Activated T-helper 1 cell treated with anti-CD3 and anti-CD28 coated beads, Interleukin-2, amount 50 U/mL, for 16 hours (primary cell): ENCODE data around the gene FBXL13.
"Not testable (repeated sequence)": the region's sequence is repeated elsewhere in the genome, so short reads cannot be mapped to it uniquely, and the experiment has no call there.

Experiments used
- DNase-seq, 2 donors: peaks; one replicate each; pipeline ENCODE4 v3.0.0-alpha.2; 2020; ENCODE audit warnings: low read depth in 1 of 2, low spot score in 1 of 2

The FBXL13 gene

DNA sequence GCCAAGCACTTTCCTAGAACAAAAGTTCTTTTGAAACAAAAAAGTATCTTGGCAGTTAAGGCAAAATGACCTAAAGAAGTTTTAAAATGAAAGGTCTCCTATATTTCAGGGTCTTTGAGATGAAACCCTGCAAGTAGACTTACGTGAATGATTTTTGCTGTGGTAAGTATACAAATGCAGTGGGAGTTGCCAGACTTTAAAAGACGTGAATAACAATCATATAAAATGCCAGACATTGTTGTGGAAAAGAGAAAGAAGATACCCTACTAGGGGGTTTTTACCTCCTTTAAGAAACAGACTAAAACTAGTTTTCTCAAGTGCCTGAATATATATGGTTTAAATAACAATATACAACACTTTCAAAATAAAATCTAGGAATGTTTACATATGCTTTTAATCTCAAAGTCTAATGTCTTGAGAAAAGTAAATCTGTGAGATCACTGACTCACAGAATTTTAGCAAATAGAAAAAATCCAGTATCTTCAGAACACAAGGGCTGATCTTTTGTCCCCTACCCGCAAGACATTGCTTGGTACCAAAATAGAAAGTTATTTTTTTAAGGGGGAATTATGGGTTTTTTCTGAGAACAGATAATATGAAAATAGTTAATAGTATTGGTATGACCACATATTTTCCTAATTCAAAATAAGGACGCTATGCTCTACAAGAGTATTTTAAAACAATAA lies 132.3 kb downstream of the FBXL13 start:
- no peak for DNase-seq

DNA sequence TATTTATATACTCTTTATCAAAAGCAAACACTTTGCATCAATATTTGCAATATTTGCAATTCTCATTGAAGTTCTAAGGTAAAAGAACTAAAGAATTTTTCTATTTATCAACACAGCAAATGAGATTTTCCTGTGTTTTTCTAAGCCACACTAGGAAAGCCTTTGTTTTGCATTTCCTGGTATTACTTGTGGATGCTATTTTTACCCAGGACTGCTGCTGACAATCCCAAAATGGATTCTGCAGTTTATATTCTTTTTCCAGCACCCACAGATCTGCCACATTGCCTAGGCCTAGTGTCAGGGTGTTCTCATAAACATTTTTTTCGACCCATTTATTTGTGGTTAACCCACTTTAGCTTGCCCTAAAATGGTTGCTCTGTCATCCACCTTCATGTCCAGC lies 135.9 kb downstream of the FBXL13 start:
- no peak for DNase-seq

DNA sequence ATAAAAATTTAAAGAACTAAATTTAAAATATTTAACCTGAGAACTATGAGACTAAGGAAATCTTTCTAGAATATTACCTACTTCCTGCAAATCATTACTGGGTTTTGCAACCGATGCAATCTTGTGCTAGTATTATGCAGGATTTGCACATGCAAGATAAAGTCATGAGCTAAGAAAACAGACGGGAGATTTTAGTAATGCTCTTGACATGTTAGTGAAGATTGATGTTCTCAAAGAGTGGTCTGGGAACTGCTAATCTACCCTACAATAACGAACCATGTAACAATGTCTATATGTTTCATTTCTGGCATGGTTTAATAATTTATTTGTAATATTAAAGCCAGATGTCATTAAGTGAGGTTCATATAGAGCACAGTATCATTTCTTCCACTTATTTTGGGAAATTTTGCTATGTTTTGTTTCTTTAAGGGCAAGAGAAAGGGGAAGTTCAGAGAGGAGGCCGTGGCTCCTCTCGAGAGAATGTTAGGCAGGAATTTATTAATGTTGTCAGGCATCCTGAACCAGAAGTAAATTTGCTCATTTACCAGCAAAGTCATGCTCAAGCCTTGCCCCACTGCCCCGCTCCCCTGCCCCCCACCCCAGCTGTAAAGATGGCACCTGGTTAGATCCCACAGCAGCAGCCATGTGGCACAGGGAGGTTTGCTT lies 139.0 kb downstream of the FBXL13 start:
- DNase-seq = no peak

DNA sequence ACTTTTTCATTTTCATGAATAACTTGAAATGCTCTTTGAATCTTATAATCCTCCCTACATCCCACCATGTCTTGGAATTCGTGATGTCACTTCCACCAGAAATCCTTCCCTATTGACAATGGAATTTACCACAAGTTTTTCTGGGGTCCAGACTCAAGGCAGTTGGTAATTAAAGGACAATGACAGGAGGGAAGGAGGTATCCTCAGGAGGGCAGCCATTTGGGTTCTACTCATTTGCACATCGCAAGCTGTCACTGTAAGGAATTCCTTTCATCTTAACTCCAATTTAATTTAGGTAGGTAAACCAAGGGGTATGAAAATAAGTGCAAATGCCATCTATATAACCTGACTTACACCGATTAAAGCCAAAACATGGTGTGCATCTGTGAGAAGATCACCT lies 139.9 kb downstream of the FBXL13 start:
- DNase-seq = no peak

DNA sequence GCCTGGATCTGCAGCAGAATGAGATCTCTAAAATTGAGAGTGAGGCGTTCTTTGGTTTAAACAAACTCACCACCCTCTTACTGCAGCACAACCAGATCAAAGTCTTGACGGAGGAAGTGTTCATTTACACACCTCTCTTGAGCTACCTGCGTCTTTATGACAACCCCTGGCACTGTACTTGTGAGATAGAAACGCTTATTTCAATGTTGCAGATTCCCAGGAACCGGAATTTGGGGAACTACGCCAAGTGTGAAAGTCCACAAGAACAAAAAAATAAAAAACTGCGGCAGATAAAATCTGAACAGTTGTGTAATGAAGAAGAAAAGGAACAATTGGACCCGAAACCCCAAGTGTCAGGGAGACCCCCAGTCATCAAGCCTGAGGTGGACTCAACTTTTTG lies 140.4 kb downstream of the FBXL13 start:
- DNase-seq = no peak

DNA sequence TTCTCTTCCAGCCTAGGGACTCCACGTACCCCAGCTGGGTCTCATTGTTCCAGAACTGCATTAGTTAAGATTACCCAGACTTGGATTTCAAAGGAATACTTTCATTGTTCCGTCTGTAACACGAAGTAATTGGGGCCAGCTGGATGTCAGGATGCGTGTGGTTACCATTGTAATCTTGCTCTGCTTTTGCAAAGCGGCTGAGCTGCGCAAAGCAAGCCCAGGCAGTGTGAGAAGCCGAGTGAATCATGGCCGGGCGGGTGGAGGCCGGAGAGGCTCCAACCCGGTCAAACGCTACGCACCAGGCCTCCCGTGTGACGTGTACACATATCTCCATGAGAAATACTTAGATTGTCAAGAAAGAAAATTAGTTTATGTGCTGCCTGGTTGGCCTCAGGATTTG lies 140.8 kb downstream of the FBXL13 start:
- no peak for DNase-seq

DNA sequence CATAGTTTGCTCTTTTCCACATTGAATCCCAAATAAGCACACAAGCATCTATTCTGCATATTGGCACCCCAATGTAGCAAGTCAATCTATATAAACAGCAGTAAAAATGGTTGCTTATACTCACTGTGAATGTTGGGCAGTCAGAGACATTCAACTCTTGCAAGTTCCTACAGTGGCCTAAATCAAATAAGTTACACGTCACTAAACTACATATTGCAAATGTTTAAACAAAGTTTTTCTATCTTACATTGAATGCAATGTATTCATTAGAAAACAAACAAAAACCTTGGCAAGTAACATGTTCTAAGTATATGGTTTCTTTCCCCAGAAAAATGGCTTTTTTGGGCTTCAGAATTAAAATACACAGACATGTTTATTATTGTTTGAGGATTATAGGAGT lies 142.8 kb downstream of the FBXL13 start:
- DNase-seq = no peak

DNA sequence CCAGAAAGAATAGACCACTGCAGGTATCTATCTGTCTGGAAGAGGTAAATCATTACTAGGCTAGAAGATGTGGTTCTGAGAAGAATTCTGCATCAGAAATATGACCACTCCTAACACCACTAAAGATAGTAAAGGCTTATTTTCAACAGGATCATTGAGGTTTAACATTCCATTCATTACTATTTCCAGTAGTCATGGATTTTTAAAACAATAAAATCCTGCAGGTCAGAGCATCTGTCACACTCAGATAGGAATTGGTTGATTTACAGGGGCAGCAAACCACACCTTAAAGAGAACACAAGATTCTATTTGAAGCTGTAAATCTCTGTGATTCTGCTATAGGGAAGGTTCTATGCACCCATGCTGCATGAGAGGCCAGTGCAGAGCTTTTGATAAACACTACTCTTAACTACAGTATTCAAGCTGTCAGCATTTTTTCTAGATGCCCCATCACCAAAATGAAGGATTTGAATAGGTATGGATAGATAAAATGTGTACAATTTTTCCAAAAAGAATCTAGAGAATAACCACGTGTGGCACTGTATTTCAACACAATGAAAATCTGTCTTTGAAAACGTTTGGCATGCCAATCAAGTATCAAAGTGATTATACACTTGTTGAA lies 147.2 kb downstream of the FBXL13 start:
- no peak for DNase-seq

DNA sequence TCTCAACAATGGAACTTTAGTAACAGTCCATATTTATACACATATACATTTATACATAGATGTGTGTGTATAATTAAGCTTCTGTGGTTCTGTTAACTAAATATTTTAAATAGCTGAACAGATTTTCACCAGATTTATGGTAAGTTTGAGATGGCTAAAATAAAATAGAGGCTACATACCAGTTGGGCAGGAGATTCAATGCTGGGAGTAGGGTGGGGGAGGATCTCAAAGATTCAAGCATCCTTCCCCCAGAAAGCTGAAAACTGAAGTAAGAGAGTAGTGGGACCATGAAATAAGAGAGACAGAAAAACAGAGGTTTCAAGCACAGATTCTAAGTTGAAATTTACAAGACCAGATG lies 147.8 kb downstream of the FBXL13 start:
- no peak for DNase-seq

DNA sequence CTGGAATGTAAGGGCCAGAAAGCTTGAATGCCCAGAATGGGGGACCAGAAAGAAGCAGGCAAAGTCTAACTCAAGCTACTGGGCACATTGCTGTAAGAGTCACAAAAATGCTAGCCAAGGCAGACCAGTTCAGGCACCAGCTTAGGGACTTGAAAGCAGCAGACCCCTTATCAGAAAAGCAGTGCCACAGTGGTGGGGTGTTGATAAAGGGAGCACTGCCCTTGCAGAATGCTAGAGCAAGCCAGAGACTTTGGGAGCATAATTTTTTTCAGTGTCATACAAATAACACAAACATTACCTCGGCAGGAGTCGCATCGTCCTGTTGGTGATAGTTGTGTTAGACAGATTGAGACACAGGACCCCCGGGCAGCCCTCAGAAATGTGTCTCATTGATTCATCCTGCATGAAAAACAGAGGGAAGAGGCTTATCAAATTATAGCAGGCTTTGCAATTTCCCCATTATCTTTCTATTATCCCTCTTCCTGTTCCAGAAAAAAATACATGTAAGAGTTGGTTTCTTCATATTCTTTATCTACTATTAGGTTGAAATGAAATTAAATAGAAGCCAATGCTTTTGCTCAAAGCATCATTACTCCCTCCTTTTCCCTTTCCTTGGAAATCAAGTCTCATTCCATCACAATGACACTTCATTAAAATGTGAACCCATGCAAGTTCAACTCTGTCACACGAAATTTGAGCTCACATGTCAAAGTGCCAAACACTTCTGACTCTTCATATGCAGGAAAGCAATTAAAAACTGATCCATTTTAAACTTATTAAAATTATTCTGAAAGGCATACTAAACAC lies 148.4 kb downstream of the FBXL13 start:
- DNase-seq = no peak

DNA sequence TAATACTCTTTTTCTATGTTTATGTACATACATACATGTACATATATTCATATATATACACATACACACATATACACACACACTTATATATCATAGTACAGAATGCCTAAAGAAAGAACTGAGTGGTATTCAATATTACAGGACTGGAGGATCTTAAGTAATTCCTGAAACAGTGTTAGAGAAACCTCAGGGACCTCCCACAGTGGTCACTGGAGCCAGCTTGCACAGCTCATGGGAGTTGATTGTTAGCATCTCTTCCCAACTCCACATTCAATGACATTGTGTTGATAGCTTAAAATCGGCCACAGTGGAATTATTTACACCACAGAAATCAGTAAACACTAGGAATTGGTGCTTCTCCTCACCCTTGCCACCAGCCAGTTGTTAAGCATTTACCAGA lies 155.8 kb downstream of the FBXL13 start:
- DNase-seq = no peak

DNA sequence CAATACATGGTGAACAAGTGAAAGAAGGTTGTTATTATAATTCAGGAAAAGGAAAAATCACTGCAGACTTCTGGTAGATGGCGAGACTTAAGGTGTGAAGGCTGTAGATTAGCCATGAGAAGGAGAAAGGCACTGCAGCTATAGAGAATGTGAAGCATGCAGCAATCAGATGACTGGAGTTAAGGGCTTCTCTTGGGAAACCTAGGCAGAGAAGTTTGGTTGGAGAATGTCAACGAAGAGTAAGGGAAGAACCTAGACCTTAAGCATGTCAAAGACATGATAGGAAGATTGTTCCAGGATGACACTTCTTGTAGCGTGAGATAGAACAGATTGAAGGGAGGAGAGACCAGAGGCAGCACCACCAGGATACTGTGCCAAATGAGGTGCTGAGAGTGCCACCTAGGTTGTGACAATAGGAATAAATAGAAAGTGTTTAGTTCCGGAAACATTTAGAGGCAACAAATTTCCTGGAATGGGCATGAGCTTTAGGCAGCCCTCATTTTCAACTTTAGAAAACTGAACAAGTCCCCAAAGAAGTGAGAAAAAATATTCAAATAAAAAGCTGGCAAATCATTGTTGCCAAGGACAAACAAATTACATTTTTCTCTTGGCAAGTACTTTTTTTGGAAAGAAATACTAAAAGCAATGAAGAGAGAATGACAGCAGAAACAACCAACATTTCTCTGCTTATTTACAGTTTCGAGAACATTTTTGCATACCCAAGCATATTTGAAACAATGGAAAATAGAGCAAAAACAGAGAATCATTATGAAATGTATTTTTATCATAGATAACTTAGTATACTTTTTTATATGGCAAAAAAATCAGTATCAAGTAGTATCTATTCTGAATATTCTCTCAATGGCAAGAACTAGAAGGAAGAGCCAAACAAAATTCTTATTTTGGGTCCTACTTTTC lies 156.9 kb downstream of the FBXL13 start:
- DNase-seq = no peak

DNA sequence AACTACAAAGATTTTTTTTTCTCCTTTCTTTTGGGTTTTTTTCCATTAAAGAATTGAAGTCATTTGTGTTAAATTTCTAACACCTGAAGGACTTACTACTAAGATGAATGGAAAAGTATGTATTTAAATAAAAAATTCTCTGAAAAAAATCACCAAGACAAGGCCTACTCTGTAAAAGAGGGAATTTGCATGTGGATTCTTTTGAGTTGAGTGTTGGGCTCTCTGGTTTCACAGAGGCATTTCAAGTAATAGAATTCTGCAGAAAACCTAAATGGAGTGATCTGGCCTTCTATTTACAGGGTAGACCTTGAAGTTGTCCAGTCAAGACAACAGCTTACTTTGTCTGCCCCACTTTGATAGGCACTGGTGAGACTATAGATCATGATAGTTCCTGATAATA lies 157.7 kb downstream of the FBXL13 start:
- DNase-seq = no peak

DNA sequence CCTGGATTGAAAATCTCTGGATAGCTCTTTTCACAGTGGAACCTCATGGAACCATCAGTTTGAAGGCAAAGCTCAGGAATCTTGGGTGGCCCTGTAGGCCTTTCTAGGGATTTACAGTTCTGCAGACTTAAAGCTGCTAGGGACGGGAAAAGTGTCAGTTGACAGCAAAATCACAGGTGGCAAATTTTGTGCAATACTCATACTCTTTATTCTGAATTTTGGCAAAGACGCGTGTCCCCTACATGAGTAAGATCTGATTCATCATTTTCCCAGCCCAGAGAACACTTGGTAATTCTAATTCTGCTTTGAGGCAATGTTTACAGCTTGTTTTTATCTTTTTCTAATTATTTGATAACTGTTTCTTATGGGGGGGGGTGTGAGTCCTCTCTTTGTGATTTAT lies 158.2 kb downstream of the FBXL13 start:
- no peak for DNase-seq

DNA sequence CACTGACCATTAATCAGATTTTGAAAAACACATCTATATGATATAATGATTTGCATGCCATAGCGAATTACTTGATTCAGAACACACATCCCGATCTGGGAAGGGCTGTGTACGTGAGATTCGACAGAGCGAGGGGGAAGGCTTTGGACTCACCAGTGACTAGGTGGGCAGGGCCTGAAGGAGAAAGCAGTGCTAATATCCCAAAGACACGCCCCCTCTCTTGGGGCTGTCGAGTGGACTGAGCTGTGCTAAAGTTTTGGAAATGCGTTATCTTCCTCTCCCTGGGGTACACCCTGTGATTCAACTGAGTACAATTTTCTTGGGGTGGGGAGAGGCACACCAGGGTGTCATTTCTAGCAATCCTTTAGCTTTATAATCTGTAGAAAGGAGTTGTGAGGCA lies 160.0 kb downstream of the FBXL13 start:
- no peak for DNase-seq

DNA sequence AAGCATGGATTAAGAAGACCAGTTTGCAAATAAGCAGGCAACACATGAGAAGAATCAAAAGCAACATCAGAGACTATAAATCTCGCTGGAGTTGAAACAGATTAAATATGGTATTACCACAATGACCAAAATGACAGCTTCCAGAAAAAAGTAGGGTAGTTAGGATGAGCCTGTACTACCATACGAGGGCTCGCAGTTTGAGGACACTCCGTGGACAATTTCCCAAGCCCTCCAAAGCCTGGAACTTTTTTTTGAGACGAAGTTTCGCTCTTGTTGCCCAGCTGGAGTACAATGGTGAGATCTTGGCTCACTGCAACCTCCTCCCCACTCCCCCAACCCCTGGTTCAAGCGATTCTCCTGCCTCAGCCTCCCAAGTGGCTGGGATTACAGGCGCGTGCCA lies 160.8 kb downstream of the FBXL13 start:
- DNase-seq = no peak

DNA sequence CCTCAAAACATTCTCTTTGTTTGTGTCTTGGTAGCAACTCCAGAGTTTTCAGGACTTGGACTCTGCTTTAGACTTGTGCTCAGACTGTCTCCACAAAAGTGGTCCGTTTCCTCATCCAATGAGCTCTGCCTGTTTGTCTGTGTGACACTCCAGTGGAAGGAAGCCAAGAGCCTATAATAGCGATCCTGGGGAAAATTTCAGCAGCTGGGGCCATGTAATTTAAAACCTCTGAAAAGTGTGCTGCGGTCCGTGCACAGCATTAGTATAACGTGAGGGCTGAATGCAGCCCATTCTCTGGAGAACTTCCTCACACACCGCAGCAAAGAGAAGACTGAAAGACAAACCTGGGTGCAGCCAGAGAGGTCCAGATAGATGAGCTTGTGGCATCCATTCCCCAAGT lies 161.9 kb downstream of the FBXL13 start, which contains the start of gene LRRC17:
Gene LRRC17 (plus strand): TSS at position 259 of the 400 bp plus-strand sequence. CDS start 20,914 bp downstream, outside the sequence.
- DNase-seq = no peak

DNA sequence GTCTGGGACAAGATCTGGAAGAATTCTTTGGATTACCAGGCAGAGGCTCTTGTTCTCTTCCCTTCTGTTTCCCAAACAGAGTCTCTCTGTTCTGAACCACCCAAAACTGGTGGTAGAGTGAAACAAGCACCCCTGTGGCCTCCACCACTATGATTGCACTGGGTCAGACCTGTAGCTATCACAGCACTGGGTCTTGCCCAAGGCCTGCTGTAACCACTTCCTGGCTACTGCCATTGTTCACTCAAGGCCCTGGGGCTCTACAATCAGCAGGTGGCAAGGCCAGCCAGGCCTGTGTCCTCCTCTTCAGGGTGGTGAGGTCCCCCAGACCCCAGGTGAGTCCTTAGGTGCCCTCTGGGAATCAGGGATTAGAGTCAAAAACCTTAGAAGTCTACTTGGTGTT lies 165.9 kb downstream of the FBXL13 start:
- no peak for DNase-seq

DNA sequence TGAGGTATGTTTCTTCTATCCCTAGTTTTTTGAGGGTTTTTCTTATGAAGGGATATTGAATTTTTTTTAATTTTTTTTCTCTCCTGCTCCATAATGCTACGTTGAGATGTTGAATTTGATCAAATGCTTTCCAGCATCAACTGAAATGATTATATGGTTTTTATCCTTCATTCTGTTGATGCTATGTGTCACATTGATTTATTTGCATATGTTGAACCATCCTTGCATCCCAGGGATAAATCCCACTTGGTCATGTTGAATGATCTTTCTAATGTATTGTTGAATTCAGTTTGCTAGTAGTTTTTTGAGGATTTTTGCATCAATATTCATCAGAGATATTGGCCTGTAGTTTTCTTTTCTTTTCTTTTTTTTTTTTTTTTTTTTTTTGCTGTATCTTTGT lies 171.0 kb downstream of the FBXL13 start:
- DNase-seq = not testable (repeated sequence)

DNA sequence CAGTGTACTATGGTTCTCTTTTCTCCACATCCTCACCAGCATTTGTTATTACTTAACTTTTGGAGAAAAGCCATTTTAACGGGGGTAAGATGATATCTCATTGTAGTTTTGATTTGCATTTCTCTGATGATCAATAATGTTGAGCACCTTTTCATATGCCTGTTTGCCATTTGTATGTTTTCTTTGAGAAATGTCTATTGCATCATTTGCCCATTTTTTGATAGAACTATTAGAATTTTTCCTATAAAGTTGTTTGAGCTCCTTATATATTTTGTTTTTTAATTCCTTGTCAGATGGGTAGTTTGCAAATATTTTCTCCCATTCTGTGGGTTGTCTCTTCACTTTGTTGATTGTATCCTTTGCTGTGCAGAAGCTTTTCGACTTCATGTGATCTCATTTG lies 172.5 kb downstream of the FBXL13 start:
- DNase-seq = not testable (repeated sequence)

DNA sequence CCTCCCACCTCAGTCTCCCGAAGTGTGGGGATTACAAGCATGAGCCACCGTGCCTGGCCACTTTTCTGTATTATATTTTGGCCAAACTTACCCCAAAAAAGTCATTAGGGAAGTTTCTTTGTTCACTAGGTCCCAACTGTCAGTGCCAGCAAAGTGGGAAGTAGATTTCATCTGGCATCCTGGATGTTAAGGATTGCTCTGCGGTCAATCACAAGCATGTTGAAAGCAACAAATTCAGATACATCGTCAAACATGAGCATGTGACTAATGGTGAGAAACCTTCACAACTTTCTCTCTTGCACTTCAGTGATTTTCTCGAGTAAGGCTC lies 176.1 kb downstream of the FBXL13 start:
- DNase-seq = no peak
